GM12878 (cell line): ENCODE data around the gene ATP6V1C2. TPM values are rescaled to one million over a fixed set of nuclear protein-coding genes. Genes with fewer than 3 reads are reported as not detected.

ENCODE experiments used
- ATAC-seq: fragments of 200-7000 bp; cut with Tn5 transposase; 3 replicates; pipeline ENCODE4 v1.9.1; 2020; ENCODE audit warnings: mild to moderate bottlenecking, moderate library complexity
- BruUV-seq: library from RNA; stranded (reverse); fragments of 400-500 nt; replicated peaks from 2 replicates; lab custom pipeline; 2021; lab: Mats Ljungman, UMichigan
- CTCF ChIA-PET: fragments of 300-600 bp; sonication (Branson Sonifier 250); formaldehyde crosslinking; extraction: SDS; loops from one replicate; lab custom pipeline; 2021; ENCODE audit warnings: inconsistent platforms; lab: Yijun Ruan, JAX
- POLR2A ChIA-PET: fragments of 350-600 bp; formaldehyde crosslinking; extraction: SDS; loops from one replicate; lab custom pipeline; 2021; ENCODE audit warnings: inconsistent platforms; lab: Charles Lee
- RAD21 ChIA-PET: fragments of 300-600 bp; sonication (Branson Sonifier 250); formaldehyde crosslinking; loops from one replicate; lab custom pipeline; 2023; ENCODE audit warnings: antibody characterized with exemption; ENCODE audit not compliant: unreplicated experiment; lab: Charles Lee
- SMC1A ChIA-PET: fragments of 300-600 bp; sonication (Branson Sonifier 250); formaldehyde crosslinking; loops from one replicate; lab custom pipeline; 2023; ENCODE audit not compliant: unreplicated experiment, uncharacterized antibody; lab: Charles Lee
- DNase-seq: peaks from one replicate; pipeline ENCODE4 v3.0.0-alpha.2; 2011; ENCODE audit warnings: low read depth, low spot score
- FAIRE-seq: peaks from 3 replicates; lab custom pipeline; 2011; peaks lifted over from hg19 to GRCh38; lab: Jason Lieb, UNC
- H2AFZ ChIP-seq: 2 replicates; pipeline ENCODE4 v1.6.0; 2011; ENCODE audit warnings: low read depth, low read length, control low read depth; ENCODE audit not compliant: control insufficient read depth
- H3K27ac ChIP-seq: 2 replicates; pipeline ENCODE4 v1.5.1; 2011; ENCODE audit warnings: control low read depth; ENCODE audit not compliant: control insufficient read depth, insufficient read depth
- H3K27me3 ChIP-seq, 2 experiments: replicated peaks in 1 of 2; 2 replicates each; pipeline versions ENCODE4 v1.6.0 to v1.6.1; 2011; ENCODE audit warnings: low read length in 1 of 2; ENCODE audit not compliant: control insufficient read depth in 2 of 2, insufficient read depth in 2 of 2
- H3K36me3 ChIP-seq, 2 experiments: 2 replicates each; pipeline ENCODE4 v1.5.1; 2011; ENCODE audit warnings: low read length in 1 of 2; ENCODE audit not compliant: control insufficient read depth in 2 of 2, insufficient read depth in 2 of 2
- H3K4me1 ChIP-seq: 2 replicates; pipeline ENCODE4 v1.6.1; 2011; ENCODE audit warnings: mild to moderate bottlenecking, low read length, moderate library complexity, mixed read lengths; ENCODE audit not compliant: control insufficient read depth, insufficient read depth
- H3K4me2 ChIP-seq: 2 replicates; pipeline ENCODE4 v1.6.0; 2011; ENCODE audit warnings: control low read depth; ENCODE audit not compliant: control insufficient read depth, insufficient read depth
- H3K4me3 ChIP-seq: fragments of 200-600 bp; sonication (generic); 2 replicates; pipeline ENCODE4 v1.5.1; 2016
- H3K79me2 ChIP-seq: 2 replicates; pipeline ENCODE4 v1.6.0; 2011; ENCODE audit warnings: low read length; ENCODE audit not compliant: control insufficient read depth, insufficient read depth
- H3K9ac ChIP-seq: 2 replicates; pipeline ENCODE4 v1.8.0; 2011; ENCODE audit warnings: low read length, control low read depth, mixed read lengths; ENCODE audit not compliant: control insufficient read depth, insufficient read depth
- H3K9me3 ChIP-seq: replicated peaks from 3 replicates; pipeline ENCODE4 v1.5.1; 2011; ENCODE audit warnings: mild to moderate bottlenecking, low read length; ENCODE audit not compliant: control insufficient read depth, insufficient read depth
- H4K20me1 ChIP-seq: 2 replicates; pipeline ENCODE4 v1.6.0; 2011; ENCODE audit not compliant: control insufficient read depth, insufficient read depth
- NR2F1 ChIP-seq: fragments of 450-650 bp; conservative IDR thresholded peaks from 2 replicates; pipeline ENCODE4 v1.6.1; 2017; ENCODE audit warnings: mild to moderate bottlenecking
- RFX5 ChIP-seq: IDR thresholded peaks from 2 replicates; pipeline ENCODE4 v1.6.1; 2011; ENCODE audit warnings: low read depth, low read length, improper control_type of control experiment
- TCF12 ChIP-seq: IDR thresholded peaks from 2 replicates; pipeline ENCODE4 v1.6.1; 2011; ENCODE audit warnings: low read depth, mild to moderate bottlenecking, low read length
- WGBS: methylation state at CpG from one replicate; pipeline ENCODE4 v1.1.6; 2016; ENCODE audit warnings: low lambda C conversion rate; ENCODE audit not compliant: insufficient replicate concordance, insufficient coverage; ENCODE audit errors: missing lambda C conversion rate; 5-methylcytosine and 5-hydroxymethylcytosine counted together
- in situ Hi-C: fragments of 300-500 bp; cut with MboI; formaldehyde crosslinking; loops from 9 replicates; pipeline ENCODE4 v1.14.3; 2018; ENCODE audit warnings: mixed read lengths
- intact Hi-C: fragments of 100-400 bp; cut with micrococcal nuclease; formaldehyde crosslinking; loops from one replicate; pipeline ENCODE4 v1.14.2; 2022; ENCODE audit not compliant: unreplicated experiment
- polyA plus RNA-seq, 11 experiments: library from polyadenylated mRNA; depleted of rRNA in 4 of 11; unstranded in 6 of 11; stranded (reverse) in 5 of 11; fragments of >200 nt; fragmentation: Nextera tagmentation in 4 of 11; fragmentation: Illumina TruSeq in 1 of 11; extraction: Ambion mirVana in 4 of 11; extraction: Trizol in 1 of 11; gene quantifications; 1 replicate in 1 of 11; 2 replicates in 10 of 11; pipeline versions ENCODE4 v1.2.1 to v1.2.3, GENCODE V29; 2011 to 2016; ENCODE audit warnings: inconsistent platforms in 2 of 11, missing spikeins in 2 of 11, low read depth in 1 of 11
- total RNA-seq, 4 experiments: library from RNA; depleted of rRNA in 3 of 4; stranded (reverse); fragments of >200 nt in 3 of 4; fragmentation: Illumina TruSeq in 1 of 4; extraction: Trizol in 1 of 4; gene quantifications; 2 replicates each; pipeline versions ENCODE4 v1.2.1 to v1.2.3, GENCODE V29; 2013 to 2021
- TF ChIP-seq, protein P1 (sequence below): fragments of 450-650 bp; IDR thresholded peaks from 2 replicates; pipeline ENCODE4 v1.6.1; 2016; ENCODE audit warnings: mild to moderate bottlenecking

The ATP6V1C2 gene
- total and polyA plus RNA-seq, 10 of the 15 experiments (the other 5 are each of a cell fraction or from before 2014, with no cell fraction given), result 0.04 to 1.5 (median 0.24) TPM; not detected in 1

DNA sequence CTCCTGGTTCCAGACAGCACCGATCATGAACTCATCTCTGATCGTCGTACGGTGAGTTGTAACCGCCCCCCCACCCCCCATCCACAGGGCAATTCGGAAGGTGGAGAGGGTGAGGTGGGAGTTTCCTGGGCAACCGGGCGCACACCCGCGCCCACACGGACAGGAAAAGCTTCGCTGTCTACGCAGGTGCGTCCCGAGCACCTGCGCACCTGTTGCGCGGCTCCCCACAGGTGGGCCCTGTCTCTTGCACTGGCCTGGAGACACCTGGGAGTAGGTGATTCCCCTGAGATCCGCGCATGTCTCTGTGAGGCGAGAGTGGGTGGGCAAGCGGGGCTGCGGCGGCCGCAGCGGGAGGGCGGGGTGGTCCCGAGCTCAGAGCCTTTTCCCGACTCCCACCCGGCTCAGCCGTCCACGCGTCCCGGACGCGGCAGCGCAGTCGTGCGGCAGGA, 459 bp upstream of the ATP6V1C2 start:
- in situ Hi-C loops, result no loop called here
- Histone ChIP-seq H4K20me1 (no peaks in the 10 kb centered on the region; the same call in none of the 2 replicates), H3K9ac (no peak overlapping the region), H3K4me3 (peak overlapping the region; percentile 57; the same call in 1 of the 2 replicates), H3K79me2 (no peaks in the 10 kb centered on the region), H3K27ac (no peak overlapping the region), H3K36me3 (no peaks in the 10 kb centered on the region), H3K9me3 (no peaks in the 10 kb centered on the region), H3K4me2 (peak overlapping the region; percentile 89), H3K27me3 (peaks cover 22 to 25% of the 10 kb centered on the region in 2 experiments), H3K4me1 (peaks cover 4% of the 10 kb centered on the region; the same call in 1 of the 2 replicates), H2AFZ (0 out of 2 replicates have a peak overlapping the region, but pooled peaks have one; percentile 7)
- ChIA-PET SMC1A (no interaction called here), RAD21 (no interaction called here), POLR2A (no interaction called here), CTCF (no interaction called here)
- FAIRE-seq, result no peak
- intact Hi-C loops, result no loop called here
- DNase-seq, result no peak
- 0 out of 2 replicates have a peak, but pooled peaks have one; percentile 11 for TF ChIP-seq TCF12
- TF ChIP-seq RFX5, result no peak
- WGBS, result 10% methylated on average over 22 of the region's 39 CpGs
- no TSS peak for BruUV-seq
- ATAC-seq, result no peak; the same call in 2 of the 3 replicates

DNA sequence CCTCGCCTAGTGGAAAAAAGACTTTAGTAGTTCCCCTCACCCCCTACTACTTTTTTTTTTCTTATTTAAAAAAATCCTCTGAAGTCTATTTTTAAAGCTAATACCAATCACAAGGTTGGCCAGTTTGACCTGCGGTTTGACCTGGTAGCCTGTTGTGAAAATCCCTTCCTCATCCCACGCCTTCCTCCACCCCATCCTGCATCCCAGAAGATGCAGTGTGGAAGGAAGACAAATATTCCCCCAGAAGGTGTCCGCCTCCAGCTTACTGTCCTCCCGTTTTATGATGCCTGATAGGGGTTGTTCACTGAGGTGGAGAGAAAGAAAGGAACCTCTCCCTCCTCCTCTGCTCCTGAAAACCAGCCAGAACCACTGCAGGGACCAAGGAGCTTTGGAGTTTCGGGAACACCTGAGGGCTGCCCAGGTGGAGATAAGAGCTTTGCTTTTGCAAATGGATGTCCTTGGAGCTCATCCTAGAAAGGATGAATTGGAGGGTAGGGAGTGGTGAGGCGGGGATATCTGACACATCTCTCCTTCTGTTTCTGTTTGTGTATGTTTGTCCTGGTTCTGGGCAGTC, 909 bp downstream of the ATP6V1C2 start:
- in situ Hi-C loops (no loop called here), intact Hi-C loops (no loop called here)
- H3K27ac ChIP-seq, result no peak overlapping the region
- BruUV-seq, result no TSS peak
- peaks cover 4% of the 10 kb centered on the region; the same call in 1 of the 2 replicates for H3K4me1 ChIP-seq
- no peak overlapping the region for H3K4me3 ChIP-seq
- peaks cover 22 to 25% of the 10 kb centered on the region in 2 experiments for H3K27me3 ChIP-seq
- ATAC-seq (no peak), DNase-seq (no peak), FAIRE-seq (no peak)
- H3K9me3 ChIP-seq, result no peaks in the 10 kb centered on the region
- H4K20me1 ChIP-seq, result no peaks in the 10 kb centered on the region; the same call in none of the 2 replicates
- ChIA-PET POLR2A (no interaction called here), SMC1A (no interaction called here), CTCF (no interaction called here), RAD21 (no interaction called here)
- H3K9ac ChIP-seq, result no peak overlapping the region
- H3K4me2 ChIP-seq, result peak overlapping the region; percentile 89; the same call in 1 of the 2 replicates
- H3K79me2 ChIP-seq, result no peaks in the 10 kb centered on the region
- TF ChIP-seq, protein P1, sequence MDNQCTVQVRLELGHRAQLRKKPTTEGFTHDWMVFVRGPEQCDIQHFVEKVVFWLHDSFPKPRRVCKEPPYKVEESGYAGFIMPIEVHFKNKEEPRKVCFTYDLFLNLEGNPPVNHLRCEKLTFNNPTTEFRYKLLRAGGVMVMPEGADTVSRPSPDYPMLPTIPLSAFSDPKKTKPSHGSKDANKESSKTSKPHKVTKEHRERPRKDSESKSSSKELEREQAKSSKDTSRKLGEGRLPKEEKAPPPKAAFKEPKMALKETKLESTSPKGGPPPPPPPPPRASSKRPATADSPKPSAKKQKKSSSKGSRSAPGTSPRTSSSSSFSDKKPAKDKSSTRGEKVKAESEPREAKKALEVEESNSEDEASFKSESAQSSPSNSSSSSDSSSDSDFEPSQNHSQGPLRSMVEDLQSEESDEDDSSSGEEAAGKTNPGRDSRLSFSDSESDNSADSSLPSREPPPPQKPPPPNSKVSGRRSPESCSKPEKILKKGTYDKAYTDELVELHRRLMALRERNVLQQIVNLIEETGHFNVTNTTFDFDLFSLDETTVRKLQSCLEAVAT, result no peak
- TF ChIP-seq NR2F1, result 0 out of 2 replicates have a peak, but pooled peaks have one; percentile 15
- 16% methylated on average over 7 of the region's 7 CpGs for WGBS
- no peak overlapping the region for H2AFZ ChIP-seq
- no peaks in the 10 kb centered on the region for H3K36me3 ChIP-seq
